WERI-Rb-1 (cell line): Measurements from ENCODE around the gene DNAH3.

Experiments used
- DNase-seq: peaks from one replicate; pipeline ENCODE4 v3.0.0-alpha.2; 2020
- H3K27ac ChIP-seq: fragments of 250-450 bp; sonication (Bioruptor Pico); 2 replicates; pipeline ENCODE4 v1.5.1; 2020; ENCODE audit warnings: mild to moderate bottlenecking, moderate library complexity
- H3K27me3 ChIP-seq: fragments of 250-450 bp; sonication (Bioruptor Pico); 2 replicates; pipeline ENCODE4 v1.5.1; 2021; ENCODE audit warnings: mild to moderate bottlenecking, low read depth, moderate library complexity; ENCODE audit not compliant: insufficient read depth, severe bottlenecking
- H3K36me3 ChIP-seq: fragments of 250-450 bp; sonication (Bioruptor Pico); 2 replicates; pipeline ENCODE4 v1.5.1; 2020; ENCODE audit warnings: mild to moderate bottlenecking, moderate library complexity
- H3K4me3 ChIP-seq: 2 replicates; pipeline ENCODE4 v1.5.1; 2011; ENCODE audit warnings: low read depth, mild to moderate bottlenecking, control low read depth, low read length
- H3K9me3 ChIP-seq: fragments of 250-450 bp; sonication (Bioruptor Pico); 2 replicates; pipeline ENCODE4 v1.5.1; 2021; ENCODE audit warnings: mild to moderate bottlenecking, moderate library complexity; ENCODE audit not compliant: severe bottlenecking
- CTCF ChIP-seq: IDR thresholded peaks from 2 replicates; pipeline ENCODE4 v1.5.1; 2011; ENCODE audit warnings: low read depth, mild to moderate bottlenecking, control low read depth, inconsistent platforms, low read length

Gene DNAH3

GRCh38 chr16:21185659-21186325, 35.1 kb upstream of the DNAH3 start:
- no peak for DNase-seq
- Histone ChIP-seq H3K9me3 (no peaks in the 10 kb centered on the region), H3K27ac (no peak overlapping the region), H3K27me3 (no peaks in the 10 kb centered on the region), H3K4me3 (no peak overlapping the region), H3K36me3 (peaks cover 20% of the 10 kb centered on the region)
- no peak for TF ChIP-seq CTCF

GRCh38 chr16:21184834-21185233, 34.2 kb upstream of the DNAH3 start:
- Histone ChIP-seq H3K9me3 (no peaks in the 10 kb centered on the region), H3K36me3 (peaks cover 25% of the 10 kb centered on the region), H3K4me3 (no peak overlapping the region), H3K27ac (no peak overlapping the region), H3K27me3 (no peaks in the 10 kb centered on the region)
- TF ChIP-seq CTCF: no peak
- DNase-seq: no peak

GRCh38 chr16:21183995-21184394, 33.3 kb upstream of the DNAH3 start:
- Histone ChIP-seq H3K27me3 (no peaks in the 10 kb centered on the region), H3K9me3 (no peaks in the 10 kb centered on the region), H3K27ac (no peak overlapping the region), H3K4me3 (no peak overlapping the region), H3K36me3 (peaks cover 29% of the 10 kb centered on the region)
- DNase-seq: no peak
- TF ChIP-seq CTCF: no peak

GRCh38 chr16:21179983-21180365, 29.3 kb upstream of the DNAH3 start:
- DNase-seq: no peak
- no peaks in the 10 kb centered on the region for H3K27me3 ChIP-seq
- no peak overlapping the region for H3K27ac ChIP-seq
- H3K9me3 ChIP-seq: no peaks in the 10 kb centered on the region
- TF ChIP-seq CTCF: no peak
- no peak overlapping the region for H3K4me3 ChIP-seq
- peaks cover 43% of the 10 kb centered on the region for H3K36me3 ChIP-seq

- no peak for DNase-seq
- no peaks in the 10 kb centered on the region for H3K9me3 ChIP-seq
- no peaks in the 10 kb centered on the region for H3K27me3 ChIP-seq
- TF ChIP-seq CTCF: no peak
- H3K4me3 ChIP-seq: no peak overlapping the region
- H3K36me3 ChIP-seq: peaks cover 45% of the 10 kb centered on the region
- no peak overlapping the region for H3K27ac ChIP-seq
These were observed 28.7 kb upstream of the DNAH3 start for GRCh38 chr16:21179126-21179982.
